ENCODE measurements around the gene MAPK9. TPM values are rescaled to one million over a fixed set of nuclear protein-coding genes. Genes with fewer than 3 reads are reported as not detected.

MAPK9 gene
- total and polyA plus RNA-seq, 2 donors, result 14.6 to 20.3 TPM

GRCh38 chr5:180235846-180236245, 56.0 kb downstream of the MAPK9 start:
- peaks cover 33 to 34% of the 10 kb centered on the region in 2 donors for H3K36me3 ChIP-seq (ENCODE audit: control insufficient read depth in 2 of 2, insufficient read depth in 2 of 2, low read length in 1 of 2)
- no peaks in the 10 kb centered on the region for H3K27me3 ChIP-seq (ENCODE audit: control insufficient read depth in 2 of 2, insufficient read depth in 1 of 2, low read length in 1 of 2)
- no peaks in the 10 kb centered on the region for H3K4me1 ChIP-seq (ENCODE audit: control insufficient read depth in 2 of 2, insufficient read depth in 2 of 2, low read length in 2 of 2)
- no peak for DNase-seq (ENCODE audit: low read depth in 6 of 9, low spot score in 9 of 9)
- no peak overlapping the region for H3K4me3 ChIP-seq (ENCODE audit: low read length in 2 of 2)
- 95% methylated on average over 1 of the region's 1 CpG for WGBS
- no peaks in the 10 kb centered on the region for H3K9me3 ChIP-seq (ENCODE audit: control insufficient read depth in 2 of 2, insufficient read depth in 1 of 2, low read length in 1 of 2)
- no peak overlapping the region for H3K27ac ChIP-seq (ENCODE audit: low read depth in 1 of 2, low read length in 1 of 2)

GRCh38 chr5:180235077-180235476, 56.8 kb downstream of the MAPK9 start:
- H3K27me3 ChIP-seq (ENCODE audit: control insufficient read depth in 2 of 2, insufficient read depth in 1 of 2, low read length in 1 of 2), result no peaks in the 10 kb centered on the region
- peaks cover 27 to 30% of the 10 kb centered on the region in 2 donors for H3K36me3 ChIP-seq (ENCODE audit: control insufficient read depth in 2 of 2, insufficient read depth in 2 of 2, low read length in 1 of 2)
- 98% methylated on average over 5 of the region's 5 CpGs for WGBS
- H3K4me1 ChIP-seq (ENCODE audit: control insufficient read depth in 2 of 2, insufficient read depth in 2 of 2, low read length in 2 of 2), result no peaks in the 10 kb centered on the region
- no peak for DNase-seq (ENCODE audit: low read depth in 6 of 9, low spot score in 9 of 9)
- no peak overlapping the region for H3K27ac ChIP-seq (ENCODE audit: low read depth in 1 of 2, low read length in 1 of 2)
- no peaks in the 10 kb centered on the region for H3K9me3 ChIP-seq (ENCODE audit: control insufficient read depth in 2 of 2, insufficient read depth in 1 of 2, low read length in 1 of 2)
- H3K4me3 ChIP-seq (ENCODE audit: low read length in 2 of 2), result no peak overlapping the region

GRCh38 chr5:180234271-180234670, 57.6 kb downstream of the MAPK9 start:
- Histone ChIP-seq H3K4me3 (ENCODE audit: low read length in 2 of 2) (no peak overlapping the region), H3K9me3 (ENCODE audit: control insufficient read depth in 2 of 2, insufficient read depth in 1 of 2, low read length in 1 of 2) (no peaks in the 10 kb centered on the region), H3K27ac (ENCODE audit: low read depth in 1 of 2, low read length in 1 of 2) (no peak overlapping the region), H3K27me3 (ENCODE audit: control insufficient read depth in 2 of 2, insufficient read depth in 1 of 2, low read length in 1 of 2) (no peaks in the 10 kb centered on the region), H3K36me3 (ENCODE audit: control insufficient read depth in 2 of 2, insufficient read depth in 2 of 2, low read length in 1 of 2) (peaks cover 21 to 30% of the 10 kb centered on the region in 2 donors), H3K4me1 (ENCODE audit: control insufficient read depth in 2 of 2, insufficient read depth in 2 of 2, low read length in 2 of 2) (no peaks in the 10 kb centered on the region)
- DNase-seq (ENCODE audit: low read depth in 6 of 9, low spot score in 9 of 9), result no peak
- WGBS, result 94% methylated on average over 15 of the region's 15 CpGs

GRCh38 chr5:180233729-180234128, 58.2 kb downstream of the MAPK9 start:
- WGBS, result 98% methylated on average over 11 of the region's 11 CpGs
- Histone ChIP-seq H3K27ac (ENCODE audit: low read depth in 1 of 2, low read length in 1 of 2) (no peak overlapping the region), H3K27me3 (ENCODE audit: control insufficient read depth in 2 of 2, insufficient read depth in 1 of 2, low read length in 1 of 2) (no peaks in the 10 kb centered on the region), H3K4me1 (ENCODE audit: control insufficient read depth in 2 of 2, insufficient read depth in 2 of 2, low read length in 2 of 2) (no peaks in the 10 kb centered on the region), H3K36me3 (ENCODE audit: control insufficient read depth in 2 of 2, insufficient read depth in 2 of 2, low read length in 1 of 2) (peaks cover 16 to 24% of the 10 kb centered on the region in 2 donors), H3K4me3 (ENCODE audit: low read length in 2 of 2) (no peak overlapping the region), H3K9me3 (ENCODE audit: control insufficient read depth in 2 of 2, insufficient read depth in 1 of 2, low read length in 1 of 2) (no peaks in the 10 kb centered on the region)
- no peak for DNase-seq (ENCODE audit: low read depth in 6 of 9, low spot score in 9 of 9)

- H3K9me3 ChIP-seq (ENCODE audit: control insufficient read depth in 2 of 2, insufficient read depth in 1 of 2, low read length in 1 of 2), result peaks cover 0 to 5% of the 10 kb centered on the region in 2 donors
- peaks cover 4 to 10% of the 10 kb centered on the region in 2 donors for H3K36me3 ChIP-seq (ENCODE audit: control insufficient read depth in 2 of 2, insufficient read depth in 2 of 2, low read length in 1 of 2)
- no peak for DNase-seq (ENCODE audit: low read depth in 6 of 9, low spot score in 9 of 9)
Measured at GRCh38 chr5:180230017-180230416, 61.9 kb downstream of the MAPK9 start.

GRCh38 chr5:180222056-180222455, 69.8 kb downstream of the MAPK9 start:
- Histone ChIP-seq H3K9me3 (ENCODE audit: control insufficient read depth in 2 of 2, insufficient read depth in 1 of 2, low read length in 1 of 2) (peaks cover 2 to 15% of the 10 kb centered on the region in 2 donors), H3K4me1 (ENCODE audit: control insufficient read depth in 2 of 2, insufficient read depth in 2 of 2, low read length in 2 of 2) (no peaks in the 10 kb centered on the region), H3K27me3 (ENCODE audit: control insufficient read depth in 2 of 2, insufficient read depth in 1 of 2, low read length in 1 of 2) (no peaks in the 10 kb centered on the region), H3K4me3 (ENCODE audit: low read length in 2 of 2) (no peak overlapping the region), H3K27ac (ENCODE audit: low read depth in 1 of 2, low read length in 1 of 2) (no peak overlapping the region), H3K36me3 (ENCODE audit: control insufficient read depth in 2 of 2, insufficient read depth in 2 of 2, low read length in 1 of 2) (no peaks in the 10 kb centered on the region)
- DNase-seq (ENCODE audit: low read depth in 6 of 9, low spot score in 9 of 9), result no peak
- 98% methylated on average over 11 of the region's 11 CpGs for WGBS

More at GRCh38 chr5:180230017-180230416, 61.9 kb downstream of the MAPK9 start:
- WGBS, result 95% methylated on average over 7 of the region's 7 CpGs
- H3K4me3 ChIP-seq (ENCODE audit: low read length in 2 of 2), result no peak overlapping the region
- H3K4me1 ChIP-seq (ENCODE audit: control insufficient read depth in 2 of 2, insufficient read depth in 2 of 2, low read length in 2 of 2), result no peaks in the 10 kb centered on the region
- H3K27me3 ChIP-seq (ENCODE audit: control insufficient read depth in 2 of 2, insufficient read depth in 1 of 2, low read length in 1 of 2), result no peaks in the 10 kb centered on the region
- H3K27ac ChIP-seq (ENCODE audit: low read depth in 1 of 2, low read length in 1 of 2), result no peak overlapping the region

- Histone ChIP-seq H3K27me3 (ENCODE audit: control insufficient read depth in 2 of 2, insufficient read depth in 1 of 2, low read length in 1 of 2) (peaks cover 0 to under 1% of the 10 kb centered on the region in 2 donors), H3K36me3 (ENCODE audit: control insufficient read depth in 2 of 2, insufficient read depth in 2 of 2, low read length in 1 of 2) (no peaks in the 10 kb centered on the region), H3K9me3 (ENCODE audit: control insufficient read depth in 2 of 2, insufficient read depth in 1 of 2, low read length in 1 of 2) (peaks cover 2 to 12% of the 10 kb centered on the region in 2 donors), H3K4me3 (ENCODE audit: low read length in 2 of 2) (no peak overlapping the region), H3K4me1 (ENCODE audit: control insufficient read depth in 2 of 2, insufficient read depth in 2 of 2, low read length in 2 of 2) (no peaks in the 10 kb centered on the region), H3K27ac (ENCODE audit: low read depth in 1 of 2, low read length in 1 of 2) (no peak overlapping the region)
- no peak for DNase-seq (ENCODE audit: low read depth in 6 of 9, low spot score in 9 of 9)
- 95% methylated on average over 5 of the region's 5 CpGs for WGBS
Measured at GRCh38 chr5:180217797-180218196, 74.1 kb downstream of the MAPK9 start.

- H3K36me3 ChIP-seq (ENCODE audit: control insufficient read depth in 2 of 2, insufficient read depth in 2 of 2, low read length in 1 of 2), result no peaks in the 10 kb centered on the region
- DNase-seq (ENCODE audit: low read depth in 6 of 9, low spot score in 9 of 9), result no peak
- peaks cover 1 to 7% of the 10 kb centered on the region in 2 donors for H3K9me3 ChIP-seq (ENCODE audit: control insufficient read depth in 2 of 2, insufficient read depth in 1 of 2, low read length in 1 of 2)
- H3K4me1 ChIP-seq (ENCODE audit: control insufficient read depth in 2 of 2, insufficient read depth in 2 of 2, low read length in 2 of 2), result no peaks in the 10 kb centered on the region
- peaks cover 0 to 5% of the 10 kb centered on the region in 2 donors for H3K27me3 ChIP-seq (ENCODE audit: control insufficient read depth in 2 of 2, insufficient read depth in 1 of 2, low read length in 1 of 2)
- no peak overlapping the region for H3K27ac ChIP-seq (ENCODE audit: low read depth in 1 of 2, low read length in 1 of 2)
- 93% methylated on average over 15 of the region's 15 CpGs for WGBS
- no peak overlapping the region for H3K4me3 ChIP-seq (ENCODE audit: low read length in 2 of 2)
Measured at GRCh38 chr5:180216646-180217171, 75.2 kb downstream of the MAPK9 start.

GRCh38 chr5:180215783-180216630, 75.9 kb downstream of the MAPK9 start:
- peaks cover 0 to 5% of the 10 kb centered on the region in 2 donors for H3K9me3 ChIP-seq (ENCODE audit: control insufficient read depth in 2 of 2, insufficient read depth in 1 of 2, low read length in 1 of 2)

More at GRCh38 chr5:180215783-180216630, 75.9 kb downstream of the MAPK9 start:
- Histone ChIP-seq H3K4me1 (ENCODE audit: control insufficient read depth in 2 of 2, insufficient read depth in 2 of 2, low read length in 2 of 2) (no peaks in the 10 kb centered on the region), H3K27ac (ENCODE audit: low read depth in 1 of 2, low read length in 1 of 2) (no peak overlapping the region), H3K36me3 (ENCODE audit: control insufficient read depth in 2 of 2, insufficient read depth in 2 of 2, low read length in 1 of 2) (no peaks in the 10 kb centered on the region), H3K27me3 (ENCODE audit: control insufficient read depth in 2 of 2, insufficient read depth in 1 of 2, low read length in 1 of 2) (peaks cover 0 to 9% of the 10 kb centered on the region in 2 donors), H3K4me3 (ENCODE audit: low read length in 2 of 2) (no peak overlapping the region)
- WGBS, result 96% methylated on average over 34 of the region's 34 CpGs
- no peak for DNase-seq (ENCODE audit: low read depth in 6 of 9, low spot score in 9 of 9)

All from thymus (tissue), 11 donors.